ENCODE results near the gene LIF. TPM values are rescaled to one million over a fixed set of nuclear protein-coding genes. Genes with fewer than 3 reads are reported as not detected.

LIF gene
- total RNA-seq, 4 donors from 2014 or later = 0.19 to 4.8 (median 1.6) TPM

DNA sequence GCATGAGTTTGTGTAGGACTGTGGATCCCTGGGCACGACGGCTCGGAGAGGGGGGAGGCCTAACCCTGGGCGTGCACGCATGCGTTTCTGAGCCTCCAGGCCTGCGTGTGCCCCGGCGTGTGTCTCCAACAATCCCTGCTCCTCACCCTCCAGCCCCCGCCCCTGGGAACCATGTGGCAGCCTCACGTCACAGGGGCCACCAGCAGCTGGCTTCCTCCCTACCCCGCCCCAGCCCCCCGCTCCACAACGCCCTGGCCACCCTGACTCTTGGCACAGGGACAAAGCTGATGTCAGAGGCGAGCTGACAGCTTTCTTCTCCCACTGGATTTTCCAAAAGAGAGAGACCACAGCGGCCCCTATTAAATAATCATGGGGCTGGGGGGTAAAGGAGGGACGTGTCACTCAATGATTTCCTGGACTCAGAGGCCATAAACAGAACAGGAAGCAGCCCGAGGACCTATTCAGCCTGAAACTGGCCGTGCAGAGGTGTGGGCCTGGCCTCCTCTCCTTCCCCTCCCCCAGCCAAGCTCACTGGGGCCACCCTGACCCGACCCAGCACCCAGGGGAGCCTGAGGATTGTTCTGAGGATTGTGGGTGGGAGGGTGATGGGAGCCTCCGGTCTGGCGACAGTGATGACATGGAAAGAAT lies 6.8 kb upstream of the LIF start:
- H3K4me1 ChIP-seq = peaks cover 24 to 44% (median 41%) of the 10 kb centered on the region in 4 donors
- no peaks in the 10 kb centered on the region for H3K9me3 ChIP-seq
- intact Hi-C loops (cut with DNase I) = no loop called here
- peak overlapping the region in 2 of 4 donors; percentile 15 to 55 for H3K27ac ChIP-seq (replicated peaks in 1 of 4)
- H3K4me3 ChIP-seq = peak overlapping the region in 1 of 4 donors; percentile 4
- H3K36me3 ChIP-seq = no peaks in the 10 kb centered on the region
- WGBS = 46% methylated on average over 19 of the region's 22 CpGs
- DNase-seq (ENCODE audit: extremely low spot score) = no peak
- TF ChIP-seq POLR2AphosphoS5 (IDR thresholded peaks at IDR 0.05) = peak in 1 of 2 donors; percentile 11
- no peak for TF ChIP-seq EP300 (IDR thresholded peaks at IDR 0.05)
- peaks cover 0 to 31% (median 0%) of the 10 kb centered on the region in 4 donors for H3K27me3 ChIP-seq

DNA sequence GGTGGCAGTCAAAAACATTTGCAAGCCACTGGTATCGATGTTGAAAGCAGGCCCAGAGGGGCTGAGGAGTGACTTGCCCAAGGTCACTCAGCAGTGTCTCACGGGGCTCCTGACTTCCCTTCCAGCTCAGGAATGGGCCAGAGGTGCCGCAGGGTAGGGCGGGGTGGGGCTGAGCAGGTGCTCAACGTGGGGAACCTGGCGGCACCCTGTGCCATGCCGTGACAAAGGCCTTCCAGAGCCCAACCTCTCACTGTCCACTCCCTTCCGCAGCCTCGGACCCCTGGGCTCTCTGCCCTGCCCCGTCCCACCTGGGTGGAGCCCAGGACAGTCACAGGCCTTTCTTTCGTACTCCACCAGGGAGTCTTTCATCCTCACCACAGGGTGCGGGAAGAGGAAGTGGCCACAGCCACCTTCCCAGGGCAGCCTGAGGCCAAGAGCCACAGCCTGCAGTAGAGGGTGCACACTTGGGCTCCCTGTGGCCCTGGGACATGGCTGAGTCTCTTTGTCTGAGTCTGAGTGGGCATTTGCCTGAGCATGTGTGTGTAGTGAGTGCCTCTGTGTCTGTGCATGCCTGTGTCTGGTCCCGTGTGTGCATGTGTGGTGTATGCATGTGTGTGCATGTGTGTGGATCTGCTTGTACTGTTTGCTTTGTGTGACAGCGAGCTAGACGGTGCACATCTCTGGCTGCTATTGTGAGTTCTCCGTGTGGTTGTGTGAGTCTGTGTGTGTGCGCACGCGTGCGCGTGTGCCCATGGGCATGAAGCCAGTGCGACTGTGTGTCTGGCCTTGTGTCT lies 6.0 kb upstream of the LIF start:
- Histone ChIP-seq H3K4me1 (peaks cover 24 to 47% (median 42%) of the 10 kb centered on the region in 4 donors), H3K27ac (replicated peaks in 1 of 4) (peak overlapping the region in 2 of 4 donors; percentile 11 to 15), H3K36me3 (no peaks in the 10 kb centered on the region), H3K4me3 (no peak overlapping the region), H3K27me3 (peaks cover 0 to 38% (median 0%) of the 10 kb centered on the region in 4 donors), H3K9me3 (no peaks in the 10 kb centered on the region)
- 68% methylated on average over 21 of the region's 22 CpGs for WGBS
- no peak for DNase-seq (ENCODE audit: extremely low spot score)
- no peak for TF ChIP-seq EP300 (IDR thresholded peaks at IDR 0.05)
- TF ChIP-seq, protein P1, sequence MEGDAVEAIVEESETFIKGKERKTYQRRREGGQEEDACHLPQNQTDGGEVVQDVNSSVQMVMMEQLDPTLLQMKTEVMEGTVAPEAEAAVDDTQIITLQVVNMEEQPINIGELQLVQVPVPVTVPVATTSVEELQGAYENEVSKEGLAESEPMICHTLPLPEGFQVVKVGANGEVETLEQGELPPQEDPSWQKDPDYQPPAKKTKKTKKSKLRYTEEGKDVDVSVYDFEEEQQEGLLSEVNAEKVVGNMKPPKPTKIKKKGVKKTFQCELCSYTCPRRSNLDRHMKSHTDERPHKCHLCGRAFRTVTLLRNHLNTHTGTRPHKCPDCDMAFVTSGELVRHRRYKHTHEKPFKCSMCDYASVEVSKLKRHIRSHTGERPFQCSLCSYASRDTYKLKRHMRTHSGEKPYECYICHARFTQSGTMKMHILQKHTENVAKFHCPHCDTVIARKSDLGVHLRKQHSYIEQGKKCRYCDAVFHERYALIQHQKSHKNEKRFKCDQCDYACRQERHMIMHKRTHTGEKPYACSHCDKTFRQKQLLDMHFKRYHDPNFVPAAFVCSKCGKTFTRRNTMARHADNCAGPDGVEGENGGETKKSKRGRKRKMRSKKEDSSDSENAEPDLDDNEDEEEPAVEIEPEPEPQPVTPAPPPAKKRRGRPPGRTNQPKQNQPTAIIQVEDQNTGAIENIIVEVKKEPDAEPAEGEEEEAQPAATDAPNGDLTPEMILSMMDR (IDR thresholded peaks at IDR 0.05) = no peak
- no peak for TF ChIP-seq POLR2AphosphoS5 (IDR thresholded peaks at IDR 0.05)
- TF ChIP-seq POLR2A (IDR thresholded peaks at IDR 0.05; ENCODE audit: low read depth) = no peak
- intact Hi-C loops (cut with DNase I) = no loop called here

GRCh38 chr22:30251711-30252110 lies 5.2 kb upstream of the LIF start:
- H3K4me3 ChIP-seq = no peak overlapping the region
- H3K9me3 ChIP-seq = no peaks in the 10 kb centered on the region
- H3K27me3 ChIP-seq = peaks cover 0 to 47% (median 2%) of the 10 kb centered on the region in 4 donors
- no peaks in the 10 kb centered on the region for H3K36me3 ChIP-seq
- intact Hi-C loops (cut with DNase I) = no loop called here
- TF ChIP-seq EP300 (IDR thresholded peaks at IDR 0.05) = no peak
- no peak for TF ChIP-seq POLR2A (IDR thresholded peaks at IDR 0.05; ENCODE audit: low read depth)
- TF ChIP-seq, protein P1 (IDR thresholded peaks at IDR 0.05) = no peak
- TF ChIP-seq POLR2AphosphoS5 (IDR thresholded peaks at IDR 0.05) = no peak
- WGBS = 73% methylated on average over 9 of the region's 10 CpGs
- no peak overlapping the region for H3K27ac ChIP-seq (replicated peaks in 1 of 4)
- H3K4me1 ChIP-seq = peaks cover 27 to 53% (median 47%) of the 10 kb centered on the region in 4 donors
- DNase-seq (ENCODE audit: extremely low spot score) = no peak

- Histone ChIP-seq H3K27ac (replicated peaks in 1 of 4) (no peak overlapping the region), H3K36me3 (no peaks in the 10 kb centered on the region), H3K9me3 (no peaks in the 10 kb centered on the region), H3K4me1 (peaks cover 29 to 55% (median 49%) of the 10 kb centered on the region in 4 donors), H3K27me3 (peaks cover 0 to 57% (median 8%) of the 10 kb centered on the region in 4 donors), H3K4me3 (no peak overlapping the region)
- no peak for DNase-seq (ENCODE audit: extremely low spot score)
- WGBS = 85% methylated on average over 5 of the region's 12 CpGs
- intact Hi-C loops (cut with DNase I) = no loop called here
- no peak for TF ChIP-seq POLR2AphosphoS5 (IDR thresholded peaks at IDR 0.05)
- TF ChIP-seq EP300 (IDR thresholded peaks at IDR 0.05) = no peak
- TF ChIP-seq, protein P1 (IDR thresholded peaks at IDR 0.05) = no peak
- no peak for TF ChIP-seq POLR2A (IDR thresholded peaks at IDR 0.05; ENCODE audit: low read depth)
These were observed 4.2 kb upstream of the LIF start for GRCh38 chr22:30250661-30251267.

Data from esophagus muscularis mucosa (tissue), 4 donors.